Fibroblast of lung (primary cell): ENCODE results near the gene PIK3R4. TPM values are rescaled to one million over a fixed set of nuclear protein-coding genes. Genes with fewer than 3 reads are reported as not detected.

Source experiments
- DNase-seq, 2 donors: peaks; one replicate each; pipeline versions ENCODE4 v3.0.0 to v3.0.0-alpha.2; 2010; ENCODE audit warnings: low read depth in 2 of 2
- H2AFZ ChIP-seq: 2 replicates; pipeline ENCODE4 v1.5.1; 2012; ENCODE audit warnings: low read length, control low read depth, inconsistent platforms
- H3K27ac ChIP-seq: 2 replicates; pipeline ENCODE4 v1.5.1; 2011; ENCODE audit warnings: low read length, control low read depth; ENCODE audit not compliant: insufficient read depth
- H3K27me3 ChIP-seq: 2 replicates; pipeline ENCODE4 v1.5.1; 2011; ENCODE audit warnings: mild to moderate bottlenecking, low read length; ENCODE audit not compliant: control insufficient read depth, insufficient read depth
- H3K36me3 ChIP-seq: 2 replicates; pipeline ENCODE4 v1.5.1; 2011; ENCODE audit warnings: low read length; ENCODE audit not compliant: control insufficient read depth, insufficient read depth
- H3K4me1 ChIP-seq: 2 replicates; pipeline ENCODE4 v1.5.1; 2011; ENCODE audit warnings: low read length; ENCODE audit not compliant: control insufficient read depth, insufficient read depth; ENCODE audit errors: extremely low read depth
- H3K4me2 ChIP-seq: 2 replicates; pipeline ENCODE4 v1.5.1; 2011; ENCODE audit warnings: low read length, control low read depth; ENCODE audit not compliant: insufficient read depth; ENCODE audit errors: extremely low read depth
- H3K4me3 ChIP-seq, 4 experiments: fragments of 200-600 bp in 1 of 4; sonication (generic) in 1 of 4; replicated peaks in 1 of 4; 2 replicates each; pipeline ENCODE4 v1.5.1; 2011 to 2016; ENCODE audit warnings: low read length in 4 of 4, low read depth in 3 of 4, mild to moderate bottlenecking in 3 of 4, control low read depth in 2 of 4, inconsistent platforms in 1 of 4, mixed read lengths in 1 of 4; ENCODE audit not compliant: insufficient read depth in 1 of 4; ENCODE audit errors: control extremely low read depth in 1 of 4
- H3K79me2 ChIP-seq: 2 replicates; pipeline ENCODE4 v1.5.1; 2012; ENCODE audit warnings: mild to moderate bottlenecking, low read length, inconsistent platforms; ENCODE audit not compliant: control insufficient read depth, insufficient read depth
- H3K9ac ChIP-seq: 2 replicates; pipeline ENCODE4 v1.5.1; 2011; ENCODE audit warnings: mild to moderate bottlenecking, low read length, control low read depth; ENCODE audit not compliant: insufficient read depth
- H3K9me3 ChIP-seq: 2 replicates; pipeline ENCODE4 v1.5.1; 2012; ENCODE audit warnings: low read depth, low read length; ENCODE audit not compliant: control insufficient read depth, insufficient read depth
- H4K20me1 ChIP-seq: 2 replicates; pipeline ENCODE4 v1.5.1; 2011; ENCODE audit warnings: low read length; ENCODE audit not compliant: control insufficient read depth, insufficient read depth; ENCODE audit errors: extremely low read depth
- EZH2 ChIP-seq: IDR thresholded peaks from 2 replicates; pipeline ENCODE4 v1.5.1; 2012; ENCODE audit warnings: low read length, control low read depth, mild to moderate bottlenecking; ENCODE audit errors: missing control alignments
- polyA plus RNA-seq, 2 donors: library from polyadenylated mRNA; depleted of rRNA in 1 of 2; stranded (reverse) in 1 of 2; unstranded in 1 of 2; fragments of >200 nt; gene quantifications; 2 replicates each; pipeline ENCODE4 v1.2.1, GENCODE V29; 2011 to 2012; ENCODE audit warnings: missing spikeins in 1 of 2
- total RNA-seq: library from RNA; depleted of rRNA; stranded (reverse); fragments of >200 nt; gene quantifications from 2 replicates; pipeline ENCODE4 v1.2.1, GENCODE V29; 2014
- TF ChIP-seq, protein P1 (sequence below), 2 donors: IDR thresholded peaks in 1 of 2; conservative IDR thresholded peaks in 1 of 2; 1 replicate in 1 of 2; 2 replicates in 1 of 2; pipeline ENCODE4 v1.5.1; 2011 to 2012; ENCODE audit warnings: low read length in 2 of 2, control low read depth in 1 of 2, inconsistent platforms in 1 of 2, low read depth in 1 of 2, mild to moderate bottlenecking in 1 of 2

The PIK3R4 gene
- total and polyA plus RNA-seq, 2 donors (not counting 1 experiment from before 2014, with no cell fraction given), result 33.4 to 44.6 TPM

- Histone ChIP-seq H3K9ac (no peak overlapping the region), H3K4me2 (no peak overlapping the region), H3K4me1 (no peaks in the 10 kb centered on the region), H3K4me3 (no peak overlapping the region), H3K27me3 (no peaks in the 10 kb centered on the region), H3K27ac (no peak overlapping the region), H3K9me3 (no peaks in the 10 kb centered on the region), H2AFZ (no peak overlapping the region), H3K36me3 (no peaks in the 10 kb centered on the region), H4K20me1 (no peaks in the 10 kb centered on the region), H3K79me2 (no peaks in the 10 kb centered on the region)
- peak in 1 of 2 donors; percentile 6 for DNase-seq
- no peak for TF ChIP-seq EZH2
- TF ChIP-seq, protein P1, sequence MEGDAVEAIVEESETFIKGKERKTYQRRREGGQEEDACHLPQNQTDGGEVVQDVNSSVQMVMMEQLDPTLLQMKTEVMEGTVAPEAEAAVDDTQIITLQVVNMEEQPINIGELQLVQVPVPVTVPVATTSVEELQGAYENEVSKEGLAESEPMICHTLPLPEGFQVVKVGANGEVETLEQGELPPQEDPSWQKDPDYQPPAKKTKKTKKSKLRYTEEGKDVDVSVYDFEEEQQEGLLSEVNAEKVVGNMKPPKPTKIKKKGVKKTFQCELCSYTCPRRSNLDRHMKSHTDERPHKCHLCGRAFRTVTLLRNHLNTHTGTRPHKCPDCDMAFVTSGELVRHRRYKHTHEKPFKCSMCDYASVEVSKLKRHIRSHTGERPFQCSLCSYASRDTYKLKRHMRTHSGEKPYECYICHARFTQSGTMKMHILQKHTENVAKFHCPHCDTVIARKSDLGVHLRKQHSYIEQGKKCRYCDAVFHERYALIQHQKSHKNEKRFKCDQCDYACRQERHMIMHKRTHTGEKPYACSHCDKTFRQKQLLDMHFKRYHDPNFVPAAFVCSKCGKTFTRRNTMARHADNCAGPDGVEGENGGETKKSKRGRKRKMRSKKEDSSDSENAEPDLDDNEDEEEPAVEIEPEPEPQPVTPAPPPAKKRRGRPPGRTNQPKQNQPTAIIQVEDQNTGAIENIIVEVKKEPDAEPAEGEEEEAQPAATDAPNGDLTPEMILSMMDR (conservative IDR thresholded peaks at IDR 0.05 in 1 of 2, IDR thresholded peaks at IDR 0.05 in 1 of 2; ENCODE audit: low read depth in 1 of 2, low read length in 2 of 2), result no peak
These were observed 34.9 kb downstream of the PIK3R4 start for GRCh38 chr3:130711565-130712324.

DNA sequence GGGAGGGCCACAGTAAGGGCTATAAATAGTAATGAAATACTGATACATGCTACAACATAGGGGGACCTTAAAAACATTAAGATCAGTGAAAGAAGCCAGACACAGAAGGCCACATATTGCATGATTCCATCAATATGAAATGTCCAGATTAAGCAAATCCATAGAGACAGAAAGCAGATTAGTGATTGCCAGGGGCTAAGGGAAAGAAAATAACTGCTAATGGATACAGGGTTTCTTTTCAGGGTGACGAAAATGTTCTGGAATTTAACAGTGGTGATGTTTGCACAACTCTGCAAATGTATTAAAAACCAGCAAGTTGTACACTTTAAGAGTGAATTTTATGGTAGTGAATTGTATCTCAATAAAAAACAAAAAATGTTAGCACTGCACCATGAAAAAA is 37.0 kb downstream of the PIK3R4 start:
- DNase-seq, result no peak
- Histone ChIP-seq H4K20me1 (no peaks in the 10 kb centered on the region), H3K9me3 (no peaks in the 10 kb centered on the region), H3K4me2 (no peak overlapping the region), H3K9ac (no peak overlapping the region), H3K27ac (no peak overlapping the region), H3K4me3 (no peak overlapping the region), H3K36me3 (no peaks in the 10 kb centered on the region), H3K79me2 (no peaks in the 10 kb centered on the region), H3K27me3 (no peaks in the 10 kb centered on the region), H2AFZ (no peak overlapping the region), H3K4me1 (no peaks in the 10 kb centered on the region)
- TF ChIP-seq, protein P1 (conservative IDR thresholded peaks at IDR 0.05 in 1 of 2, IDR thresholded peaks at IDR 0.05 in 1 of 2; ENCODE audit: low read depth in 1 of 2, low read length in 2 of 2), result no peak
- TF ChIP-seq EZH2, result no peak

- DNase-seq, result no peak
- H3K79me2 ChIP-seq, result no peaks in the 10 kb centered on the region
- no peak for TF ChIP-seq EZH2
- TF ChIP-seq, protein P1 (conservative IDR thresholded peaks at IDR 0.05 in 1 of 2, IDR thresholded peaks at IDR 0.05 in 1 of 2; ENCODE audit: low read depth in 1 of 2, low read length in 2 of 2), result no peak
These were observed 38.6 kb downstream of the PIK3R4 start for GRCh38 chr3:130707902-130708601.

More at GRCh38 chr3:130707902-130708601, 38.6 kb downstream of the PIK3R4 start:
- Histone ChIP-seq H3K4me1 (no peaks in the 10 kb centered on the region), H4K20me1 (no peaks in the 10 kb centered on the region), H3K27me3 (no peaks in the 10 kb centered on the region), H2AFZ (no peak overlapping the region), H3K27ac (no peak overlapping the region), H3K36me3 (peaks cover 2% of the 10 kb centered on the region), H3K9ac (no peak overlapping the region), H3K9me3 (no peaks in the 10 kb centered on the region), H3K4me3 (no peak overlapping the region), H3K4me2 (no peak overlapping the region)
